Calu3 (cell line): ENCODE measurements around the gene GOLGA3. TPM values are rescaled to one million over a fixed set of nuclear protein-coding genes. Genes with fewer than 3 reads are reported as not detected.

Experiments
- BruUV-seq: library from RNA; stranded (reverse); fragments of 400-500 nt; replicated peaks from 2 replicates; lab custom pipeline; 2021; lab: Mats Ljungman, UMichigan
- CTCF ChIA-PET: fragments of 300-600 bp; sonication (Branson Sonifier 250); formaldehyde crosslinking; loops from one replicate; lab custom pipeline; 2022; ENCODE audit warnings: antibody characterized with exemption; lab: Charles Lee
- DNase-seq: peaks from one replicate; pipeline ENCODE4 v3.0.0; 2022
- H3K27ac Mint-ChIP-seq: one replicate; pipeline ENCODE4 v1.8.0; 2022; ENCODE audit warnings: mixed read lengths; ENCODE audit not compliant: unreplicated experiment
- H3K27me3 Mint-ChIP-seq: one replicate; pipeline ENCODE4 v1.8.0; 2022; ENCODE audit warnings: mixed read lengths; ENCODE audit not compliant: unreplicated experiment
- H3K36me3 Mint-ChIP-seq: one replicate; pipeline ENCODE4 v1.8.0; 2022; ENCODE audit warnings: mild to moderate bottlenecking, moderate library complexity, mixed read lengths; ENCODE audit not compliant: insufficient read depth, unreplicated experiment
- H3K4me1 Mint-ChIP-seq: one replicate; pipeline ENCODE4 v1.8.0; 2022; ENCODE audit warnings: mild to moderate bottlenecking, low read depth, mixed read lengths; ENCODE audit not compliant: unreplicated experiment
- H3K4me3 Mint-ChIP-seq: one replicate; pipeline ENCODE4 v1.8.0; 2022; ENCODE audit warnings: mild to moderate bottlenecking, low read depth, moderate library complexity, mixed read lengths; ENCODE audit not compliant: unreplicated experiment
- H3K9me3 Mint-ChIP-seq: one replicate; pipeline ENCODE4 v1.8.0; 2022; ENCODE audit warnings: low read depth, mixed read lengths; ENCODE audit not compliant: unreplicated experiment
- CTCF ChIP-seq: fragments of 200-600 bp; IDR thresholded peaks from one replicate; pipeline ENCODE4 v1.8.0; 2022; ENCODE audit warnings: antibody characterized with exemption; ENCODE audit not compliant: unreplicated experiment
- intact Hi-C: fragments of 100-400 bp; cut with micrococcal nuclease; formaldehyde crosslinking; loops from one replicate; pipeline ENCODE4 v1.10.0; 2022; ENCODE audit not compliant: unreplicated experiment
- total RNA-seq: library from RNA; stranded (reverse); gene quantifications from 2 replicates; pipeline ENCODE4 v1.2.3, GENCODE V29; 2022

The GOLGA3 gene
- total RNA-seq, 1 experiment from 2014 or later: 116 TPM

- DNase-seq: no peak
- no peak overlapping the region for H3K4me3 Mint-ChIP-seq
- H3K9me3 Mint-ChIP-seq: no peaks in the 10 kb centered on the region
- CTCF ChIA-PET: no interaction called here
- no peak for TF ChIP-seq CTCF
- no peaks in the 10 kb centered on the region for H3K4me1 Mint-ChIP-seq
- peaks cover 89% of the 10 kb centered on the region for H3K36me3 Mint-ChIP-seq
- no TSS peak for BruUV-seq
- no peaks in the 10 kb centered on the region for H3K27me3 Mint-ChIP-seq
- H3K27ac Mint-ChIP-seq: no peak overlapping the region
- intact Hi-C loops: no loop called here
Observed at GRCh38 chr12:132775502-132776229, 53.0 kb downstream of the GOLGA3 start.

GRCh38 chr12:132774646-132775275, 53.9 kb downstream of the GOLGA3 start:
- no peak overlapping the region for H3K27ac Mint-ChIP-seq
- TF ChIP-seq CTCF: no peak
- no peaks in the 10 kb centered on the region for H3K4me1 Mint-ChIP-seq
- H3K36me3 Mint-ChIP-seq: peaks cover 89% of the 10 kb centered on the region
- H3K27me3 Mint-ChIP-seq: no peaks in the 10 kb centered on the region
- H3K9me3 Mint-ChIP-seq: no peaks in the 10 kb centered on the region
- H3K4me3 Mint-ChIP-seq: no peak overlapping the region
- intact Hi-C loops: no loop called here
- BruUV-seq: no TSS peak
- no peak for DNase-seq
- CTCF ChIA-PET: no interaction called here

- no peak overlapping the region for H3K27ac Mint-ChIP-seq
- no peaks in the 10 kb centered on the region for H3K4me1 Mint-ChIP-seq
- TF ChIP-seq CTCF: no peak
- no TSS peak for BruUV-seq
- CTCF ChIA-PET: no interaction called here
- intact Hi-C loops: no loop called here
- DNase-seq: no peak
- H3K36me3 Mint-ChIP-seq: peaks cover 89% of the 10 kb centered on the region
- H3K4me3 Mint-ChIP-seq: no peak overlapping the region
- H3K9me3 Mint-ChIP-seq: no peaks in the 10 kb centered on the region
- no peaks in the 10 kb centered on the region for H3K27me3 Mint-ChIP-seq
Observed at GRCh38 chr12:132774159-132774558, 54.5 kb downstream of the GOLGA3 start.

GRCh38 chr12:132773077-132773955, 55.4 kb downstream of the GOLGA3 start:
- BruUV-seq: no TSS peak
- Mint-ChIP-seq H3K36me3 (peaks cover 95% of the 10 kb centered on the region), H3K9me3 (no peaks in the 10 kb centered on the region), H3K4me3 (no peak overlapping the region), H3K27ac (no peak overlapping the region), H3K27me3 (no peaks in the 10 kb centered on the region), H3K4me1 (no peaks in the 10 kb centered on the region)
- DNase-seq: no peak
- CTCF ChIA-PET: interaction anchor here (0.7 kb wide), 1 partner anchor 50 kb away, joined by 4 read pairs; no protein-coding TSS in a partner anchor
- TF ChIP-seq CTCF: no peak
- intact Hi-C loops: no loop called here
